Caki2 (cell line): ENCODE measurements around the gene RAB18. TPM values are rescaled to one million over a fixed set of nuclear protein-coding genes. Genes with fewer than 3 reads are reported as not detected.

Experiments
- total RNA-seq: library from RNA; depleted of rRNA; stranded (reverse); fragments of >200 nt; shearing (Covaris generic); gene quantifications from 2 replicates; pipeline ENCODE4 v1.2.3, GENCODE V29; 2014; ENCODE audit warnings: low replicate concordance; rRNA removed

Gene RAB18
- total RNA-seq, 1 experiment from 2014 or later = 40.7 TPM

Other genes starting within 250 kb of the RAB18 start
- gene MKX, start 241.5 kb downstream of the RAB18 start, total RNA-seq = not detected in 2 replicates